SK-N-SH treated with all-trans-retinoic acid at 6 μM for 48 hours (cell line): ENCODE measurements around the gene NXPE1.
A peak's percentile ranks its signal among the peaks of the same experiment; 100 is the strongest.

ENCODE experiments used
- ATAC-seq: fragments of 200-7000 bp; cut with Tn5 transposase; 3 replicates; pipeline ENCODE4 v1.9.1; 2020; ENCODE audit warnings: mild to moderate bottlenecking, moderate library complexity
- BACH2 ChIP-seq: fragments of 250-450 bp; sonication (Bioruptor Pico); IDR thresholded peaks from 2 replicates; pipeline ENCODE4 v1.9.0; 2021; ENCODE audit warnings: mild to moderate bottlenecking, borderline replicate concordance
- CREB5 ChIP-seq: fragments of 250-450 bp; sonication (Bioruptor Pico); IDR thresholded peaks from 2 replicates; pipeline ENCODE4 v1.5.1; 2020; ENCODE audit warnings: low read depth, mild to moderate bottlenecking, moderate library complexity
- CSDC2 ChIP-seq: fragments of 250-450 bp; sonication (Bioruptor Pico); IDR thresholded peaks from 2 replicates; pipeline ENCODE4 v1.5.0; 2020; ENCODE audit warnings: mild to moderate bottlenecking, moderate library complexity
- CSRNP3 ChIP-seq: fragments of 250-450 bp; sonication (Bioruptor Pico); IDR thresholded peaks from 2 replicates; pipeline ENCODE4 v1.5.1; 2021; ENCODE audit warnings: mild to moderate bottlenecking, moderate library complexity
- ESRRG ChIP-seq: fragments of 250-450 bp; sonication (Bioruptor Pico); IDR thresholded peaks from 2 replicates; pipeline ENCODE4 v1.6.1; 2021; ENCODE audit warnings: mild to moderate bottlenecking
- GLIS3 ChIP-seq: fragments of 250-450 bp; sonication (Bioruptor Pico); IDR thresholded peaks from 2 replicates; pipeline ENCODE4 v1.5.0; 2020; ENCODE audit warnings: mild to moderate bottlenecking, moderate library complexity
- ISL1 ChIP-seq: fragments of 250-450 bp; sonication (Bioruptor Pico); IDR thresholded peaks from 2 replicates; pipeline ENCODE4 v2.1.2; 2022; ENCODE audit warnings: mild to moderate bottlenecking, moderate library complexity
- OSR1 ChIP-seq: fragments of 250-450 bp; sonication (Bioruptor Pico); IDR thresholded peaks from 2 replicates; pipeline ENCODE4 v1.8.0; 2022; ENCODE audit warnings: moderate library complexity, mild to moderate bottlenecking, inconsistent platforms
- PATZ1 ChIP-seq: fragments of 250-450 bp; sonication (Bioruptor Pico); IDR thresholded peaks from 2 replicates; pipeline ENCODE4 v1.8.0; 2020; ENCODE audit warnings: mild to moderate bottlenecking, moderate library complexity, borderline replicate concordance
- PPARA ChIP-seq: fragments of 250-450 bp; sonication (Bioruptor Pico); IDR thresholded peaks from 2 replicates; pipeline ENCODE4 v1.5.0; 2020; ENCODE audit warnings: mild to moderate bottlenecking, borderline replicate concordance
- RARB ChIP-seq: fragments of 250-450 bp; sonication (Bioruptor Pico); IDR thresholded peaks from 2 replicates; pipeline ENCODE4 v1.8.0; 2021; ENCODE audit warnings: mild to moderate bottlenecking, moderate library complexity
- SNAI2 ChIP-seq: fragments of 250-450 bp; sonication (Bioruptor Pico); IDR thresholded peaks from 2 replicates; pipeline ENCODE4 v1.5.0; 2020; ENCODE audit warnings: mild to moderate bottlenecking, moderate library complexity
- TCF4 ChIP-seq: fragments of 250-450 bp; sonication (Bioruptor Pico); IDR thresholded peaks from 2 replicates; pipeline ENCODE4 v1.8.0; 2021; ENCODE audit warnings: mild to moderate bottlenecking, moderate library complexity, borderline replicate concordance
- TOX ChIP-seq: fragments of 250-450 bp; sonication (Bioruptor Pico); IDR thresholded peaks from 2 replicates; pipeline ENCODE4 v1.8.0; 2021; ENCODE audit warnings: mild to moderate bottlenecking, moderate library complexity, borderline replicate concordance
- TSHZ2 ChIP-seq: fragments of 250-450 bp; sonication (Bioruptor Pico); IDR thresholded peaks from 2 replicates; pipeline ENCODE4 v1.5.0; 2020; ENCODE audit warnings: mild to moderate bottlenecking, moderate library complexity
- ZC3H10 ChIP-seq: fragments of 250-450 bp; sonication (Bioruptor Pico); IDR thresholded peaks from 2 replicates; pipeline ENCODE4 v1.5.1; 2021; ENCODE audit warnings: mild to moderate bottlenecking, moderate library complexity
- ZFP3 ChIP-seq: fragments of 250-450 bp; sonication (Bioruptor Pico); IDR thresholded peaks from 2 replicates; pipeline ENCODE4 v1.5.0; 2020; ENCODE audit warnings: mild to moderate bottlenecking, moderate library complexity
- ZFP30 ChIP-seq: fragments of 450-650 bp; formaldehyde crosslinking; IDR thresholded peaks from 2 replicates; pipeline ENCODE4 v1.5.0; 2022; ENCODE audit warnings: mild to moderate bottlenecking, moderate library complexity
- ZNF565 ChIP-seq: fragments of 450-650 bp; formaldehyde crosslinking; conservative IDR thresholded peaks from 2 replicates; pipeline ENCODE4 v1.5.0; 2020; ENCODE audit warnings: low read depth, mild to moderate bottlenecking, moderate library complexity
- ZNF8 ChIP-seq: fragments of 450-650 bp; formaldehyde crosslinking; IDR thresholded peaks from 2 replicates; pipeline ENCODE4 v1.5.0; 2020; ENCODE audit warnings: mild to moderate bottlenecking, moderate library complexity

NXPE1 gene

GRCh38 chr11:114478768-114479167 lies 80.9 kb downstream of the NXPE1 start:
- peak; percentile 37; the same call in 1 of the 3 replicates for ATAC-seq
- TF ChIP-seq PATZ1 (no peak), RARB (CRISPR knock-in tag) (no peak), OSR1 (CRISPR knock-in tag) (no peak), BACH2 (no peak), CREB5 (CRISPR knock-in tag) (no peak), TSHZ2 (CRISPR knock-in tag) (no peak), CSDC2 (no peak), TCF4 (CRISPR knock-in tag) (no peak), ZC3H10 (CRISPR knock-in tag) (no peak), SNAI2 (CRISPR knock-in tag) (no peak), CSRNP3 (CRISPR knock-in tag) (no peak), ZFP30 (no peak), ISL1 (CRISPR knock-in tag) (no peak), ZNF8 (no peak), ESRRG (no peak), PPARA (CRISPR knock-in tag) (no peak)

- TF ChIP-seq TCF4 (CRISPR knock-in tag) (no peak), ISL1 (CRISPR knock-in tag) (peak; percentile 77), CSDC2 (no peak), TOX (CRISPR knock-in tag) (no peak), CREB5 (CRISPR knock-in tag) (no peak), ZNF565 (CRISPR knock-in tag) (no peak)
- TF ChIP-seq, all 23 proteins: peak for 1
- ATAC-seq = no peak
These were observed 81.7 kb downstream of the NXPE1 start for GRCh38 chr11:114478001-114478410.

GRCh38 chr11:114472661-114473060 lies 87.0 kb downstream of the NXPE1 start:
- ATAC-seq = no peak
- TF ChIP-seq TCF4 (CRISPR knock-in tag) (no peak), CSDC2 (no peak), ZFP30 (no peak), PPARA (CRISPR knock-in tag) (no peak), BACH2 (no peak), ZFP3 (no peak), TOX (CRISPR knock-in tag) (no peak), GLIS3 (CRISPR knock-in tag) (no peak)
